Fibroblast of lung (primary cell): ENCODE measurements around the gene CD2AP. TPM values are rescaled to one million over a fixed set of nuclear protein-coding genes. Genes with fewer than 3 reads are reported as not detected.
"Not testable (repeated sequence)": the region's sequence is repeated elsewhere in the genome, so short reads cannot be mapped to it uniquely, and the experiment has no call there.

ENCODE experiments used
- DNase-seq, 2 donors: peaks; one replicate each; pipeline versions ENCODE4 v3.0.0 to v3.0.0-alpha.2; 2010; ENCODE audit warnings: low read depth in 2 of 2
- H2AFZ ChIP-seq: 2 replicates; pipeline ENCODE4 v1.5.1; 2012; ENCODE audit warnings: low read length, control low read depth, inconsistent platforms
- H3K27ac ChIP-seq: 2 replicates; pipeline ENCODE4 v1.5.1; 2011; ENCODE audit warnings: low read length, control low read depth; ENCODE audit not compliant: insufficient read depth
- H3K27me3 ChIP-seq: 2 replicates; pipeline ENCODE4 v1.5.1; 2011; ENCODE audit warnings: mild to moderate bottlenecking, low read length; ENCODE audit not compliant: control insufficient read depth, insufficient read depth
- H3K36me3 ChIP-seq: 2 replicates; pipeline ENCODE4 v1.5.1; 2011; ENCODE audit warnings: low read length; ENCODE audit not compliant: control insufficient read depth, insufficient read depth
- H3K4me1 ChIP-seq: 2 replicates; pipeline ENCODE4 v1.5.1; 2011; ENCODE audit warnings: low read length; ENCODE audit not compliant: control insufficient read depth, insufficient read depth; ENCODE audit errors: extremely low read depth
- H3K4me2 ChIP-seq: 2 replicates; pipeline ENCODE4 v1.5.1; 2011; ENCODE audit warnings: low read length, control low read depth; ENCODE audit not compliant: insufficient read depth; ENCODE audit errors: extremely low read depth
- H3K4me3 ChIP-seq, 4 experiments: fragments of 200-600 bp in 1 of 4; sonication (generic) in 1 of 4; replicated peaks in 1 of 4; 2 replicates each; pipeline ENCODE4 v1.5.1; 2011 to 2016; ENCODE audit warnings: low read length in 4 of 4, low read depth in 3 of 4, mild to moderate bottlenecking in 3 of 4, control low read depth in 2 of 4, inconsistent platforms in 1 of 4, mixed read lengths in 1 of 4; ENCODE audit not compliant: insufficient read depth in 1 of 4; ENCODE audit errors: control extremely low read depth in 1 of 4
- H3K79me2 ChIP-seq: 2 replicates; pipeline ENCODE4 v1.5.1; 2012; ENCODE audit warnings: mild to moderate bottlenecking, low read length, inconsistent platforms; ENCODE audit not compliant: control insufficient read depth, insufficient read depth
- H3K9ac ChIP-seq: 2 replicates; pipeline ENCODE4 v1.5.1; 2011; ENCODE audit warnings: mild to moderate bottlenecking, low read length, control low read depth; ENCODE audit not compliant: insufficient read depth
- H3K9me3 ChIP-seq: 2 replicates; pipeline ENCODE4 v1.5.1; 2012; ENCODE audit warnings: low read depth, low read length; ENCODE audit not compliant: control insufficient read depth, insufficient read depth
- H4K20me1 ChIP-seq: 2 replicates; pipeline ENCODE4 v1.5.1; 2011; ENCODE audit warnings: low read length; ENCODE audit not compliant: control insufficient read depth, insufficient read depth; ENCODE audit errors: extremely low read depth
- CTCF ChIP-seq, 2 donors: IDR thresholded peaks in 1 of 2; conservative IDR thresholded peaks in 1 of 2; 1 replicate in 1 of 2; 2 replicates in 1 of 2; pipeline ENCODE4 v1.5.1; 2011 to 2012; ENCODE audit warnings: low read length in 2 of 2, control low read depth in 1 of 2, inconsistent platforms in 1 of 2, low read depth in 1 of 2, mild to moderate bottlenecking in 1 of 2
- EZH2 ChIP-seq: IDR thresholded peaks from 2 replicates; pipeline ENCODE4 v1.5.1; 2012; ENCODE audit warnings: low read length, control low read depth, mild to moderate bottlenecking; ENCODE audit errors: missing control alignments
- polyA plus RNA-seq, 2 donors: library from polyadenylated mRNA; depleted of rRNA in 1 of 2; stranded (reverse) in 1 of 2; unstranded in 1 of 2; fragments of >200 nt; gene quantifications; 2 replicates each; pipeline ENCODE4 v1.2.1, GENCODE V29; 2011 to 2012; ENCODE audit warnings: missing spikeins in 1 of 2
- total RNA-seq: library from RNA; depleted of rRNA; stranded (reverse); fragments of >200 nt; gene quantifications from 2 replicates; pipeline ENCODE4 v1.2.1, GENCODE V29; 2014

The CD2AP gene
- total and polyA plus RNA-seq, 2 donors (not counting 1 experiment from before 2014, with no cell fraction given), result 15.7 to 17.2 TPM

GRCh38 chr6:47551670-47552069, 74.1 kb downstream of the CD2AP start:
- Histone ChIP-seq H2AFZ (no peak overlapping the region), H3K79me2 (no peaks in the 10 kb centered on the region), H3K4me3 (no peak overlapping the region), H3K27me3 (no peaks in the 10 kb centered on the region), H3K9me3 (no peaks in the 10 kb centered on the region), H3K27ac (no peak overlapping the region), H3K4me2 (no peak overlapping the region), H4K20me1 (no peaks in the 10 kb centered on the region), H3K9ac (no peak overlapping the region), H3K4me1 (no peaks in the 10 kb centered on the region), H3K36me3 (no peaks in the 10 kb centered on the region)
- no peak for TF ChIP-seq CTCF (conservative IDR thresholded peaks at IDR 0.05 in 1 of 2, IDR thresholded peaks at IDR 0.05 in 1 of 2; ENCODE audit: low read depth in 1 of 2, low read length in 2 of 2)
- TF ChIP-seq EZH2, result no peak
- DNase-seq, result no peak

GRCh38 chr6:47552319-47552718, 74.7 kb downstream of the CD2AP start:
- H3K9ac ChIP-seq, result no peak overlapping the region
- H3K4me1 ChIP-seq, result no peaks in the 10 kb centered on the region
- H3K4me3 ChIP-seq, result no peak overlapping the region
- H3K27me3 ChIP-seq, result no peaks in the 10 kb centered on the region
- no peak for DNase-seq
- no peak overlapping the region for H3K4me2 ChIP-seq
- no peaks in the 10 kb centered on the region for H3K36me3 ChIP-seq
- TF ChIP-seq CTCF (conservative IDR thresholded peaks at IDR 0.05 in 1 of 2, IDR thresholded peaks at IDR 0.05 in 1 of 2; ENCODE audit: low read depth in 1 of 2, low read length in 2 of 2) (no peak), EZH2 (no peak)
- H3K27ac ChIP-seq, result no peak overlapping the region
- H4K20me1 ChIP-seq, result no peaks in the 10 kb centered on the region
- no peaks in the 10 kb centered on the region for H3K79me2 ChIP-seq
- no peaks in the 10 kb centered on the region for H3K9me3 ChIP-seq
- H2AFZ ChIP-seq, result no peak overlapping the region

GRCh38 chr6:47553243-47553642, 75.7 kb downstream of the CD2AP start:
- not testable (repeated sequence) for H3K27me3 ChIP-seq, H3K27ac ChIP-seq, H2AFZ ChIP-seq, DNase-seq, H3K4me1 ChIP-seq, H3K4me2 ChIP-seq, H3K36me3 ChIP-seq, H3K79me2 ChIP-seq, H3K9me3 ChIP-seq, H3K4me3 ChIP-seq, H3K9ac ChIP-seq, H4K20me1 ChIP-seq

DNA sequence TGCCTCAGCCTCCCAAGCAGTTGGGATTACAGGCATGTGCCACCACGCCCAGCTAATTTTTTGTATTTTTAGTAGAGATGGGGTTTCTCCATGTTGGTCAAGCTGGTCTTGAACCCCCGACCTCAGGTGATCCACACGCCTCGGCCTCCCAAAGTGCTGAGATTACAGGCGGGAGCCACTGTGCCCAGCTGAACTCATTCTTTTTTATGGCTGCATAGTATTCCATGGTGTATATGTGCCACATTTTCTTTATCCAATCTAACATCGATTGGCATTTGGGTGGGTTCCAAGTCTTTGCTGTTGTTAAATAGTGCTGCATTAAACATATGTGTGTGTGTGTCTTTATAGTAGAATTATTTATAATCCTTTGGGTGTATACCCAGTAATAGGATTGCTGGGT, 78.9 kb downstream of the CD2AP start:
- not testable (repeated sequence) for H3K9ac ChIP-seq, H3K4me1 ChIP-seq, H3K27me3 ChIP-seq, H3K79me2 ChIP-seq, H4K20me1 ChIP-seq, H3K4me2 ChIP-seq, H2AFZ ChIP-seq, DNase-seq, H3K9me3 ChIP-seq, H3K36me3 ChIP-seq, H3K4me3 ChIP-seq, H3K27ac ChIP-seq
